GM12872 (cell line): Measurements from ENCODE around the gene TANGO6.

ENCODE experiments used
- CTCF ChIP-seq: IDR thresholded peaks from 3 replicates; pipeline ENCODE4 v1.5.1; 2011; ENCODE audit warnings: low read depth, mild to moderate bottlenecking, low read length, moderate library complexity; ENCODE audit not compliant: insufficient read depth

Gene TANGO6

GRCh38 chr16:69037373-69038160, 194.2 kb downstream of the TANGO6 start:
- TF ChIP-seq CTCF, result no peak

GRCh38 chr16:69039333-69039941, 196.1 kb downstream of the TANGO6 start:
- no peak for TF ChIP-seq CTCF

- TF ChIP-seq CTCF, result no peak
These were observed 197.0 kb downstream of the TANGO6 start for GRCh38 chr16:69040144-69040909.

- no peak for TF ChIP-seq CTCF
These were observed 205.2 kb downstream of the TANGO6 start for GRCh38 chr16:69048328-69049120.

- no peak for TF ChIP-seq CTCF
These were observed 205.8 kb downstream of the TANGO6 start for GRCh38 chr16:69049146-69049545.

GRCh38 chr16:69049603-69050375, 206.5 kb downstream of the TANGO6 start:
- TF ChIP-seq CTCF, result no peak
